AG10803 (cell line): ENCODE results near the gene CREBZF.
A peak's percentile ranks its signal among the peaks of the same experiment; 100 is the strongest.
"Not testable (repeated sequence)": the region's sequence is repeated elsewhere in the genome, so short reads cannot be mapped to it uniquely, and the experiment has no call there.

Experiments
- DNase-seq: peaks from one replicate; pipeline ENCODE4 v3.0.0; 2010; ENCODE audit warnings: low read depth
- H3K4me3 ChIP-seq: 2 replicates; pipeline ENCODE4 v1.5.1; 2011; ENCODE audit warnings: mild to moderate bottlenecking, low read length, control low read depth
- CTCF ChIP-seq: conservative IDR thresholded peaks from 2 replicates; pipeline ENCODE4 v1.5.1; 2011; ENCODE audit warnings: mild to moderate bottlenecking, low read length, control low read depth, inconsistent platforms

Gene CREBZF

GRCh38 chr11:85658180-85658579 lies 6.7 kb downstream of the CREBZF start:
- H3K4me3 ChIP-seq: no peak overlapping the region
- no peak for DNase-seq
- TF ChIP-seq CTCF: no peak

- no peak overlapping the region for H3K4me3 ChIP-seq
- no peak for TF ChIP-seq CTCF
- no peak for DNase-seq
Observed at GRCh38 chr11:85656777-85657176, 8.2 kb downstream of the CREBZF start.

- not testable (repeated sequence) for DNase-seq, H3K4me3 ChIP-seq
Observed at GRCh38 chr11:85654343-85654742, 10.6 kb downstream of the CREBZF start.

- H3K4me3 ChIP-seq: no peak overlapping the region
Observed at GRCh38 chr11:85652786-85653447, 12.0 kb downstream of the CREBZF start.

GRCh38 chr11:85651118-85651517 lies 13.8 kb downstream of the CREBZF start:
- H3K4me3 ChIP-seq: no peak overlapping the region
- no peak for DNase-seq
- TF ChIP-seq CTCF: no peak

More at GRCh38 chr11:85652786-85653447, 12.0 kb downstream of the CREBZF start:
- TF ChIP-seq CTCF: no peak
- DNase-seq: no peak

- no peak for TF ChIP-seq CTCF
- DNase-seq: peak; percentile 73
Observed at GRCh38 chr11:85647604-85648299, 17.2 kb downstream of the CREBZF start, which contains the start of gene TMEM126A. TSS of gene TMEM126A (plus strand) at chr11:85647967. CDS start at chr11:85650256, 2,289 bp downstream.

GRCh38 chr11:85647078-85647477 lies 17.9 kb downstream of the CREBZF start:
- H3K4me3 ChIP-seq: peak overlapping the region; percentile 92
- DNase-seq: no peak
- TF ChIP-seq CTCF: no peak

More at GRCh38 chr11:85647604-85648299, 17.2 kb downstream of the CREBZF start, which contains the start of gene TMEM126A:
- H3K4me3 ChIP-seq: peak within 1 kb of the TSS; percentile 92
